ENCODE measurements around the gene C22orf39. TPM values are rescaled to one million over a fixed set of nuclear protein-coding genes. Genes with fewer than 3 reads are reported as not detected.

C22orf39 gene
- total RNA-seq, 1 experiment from 2014 or later: 19.3 TPM

DNA sequence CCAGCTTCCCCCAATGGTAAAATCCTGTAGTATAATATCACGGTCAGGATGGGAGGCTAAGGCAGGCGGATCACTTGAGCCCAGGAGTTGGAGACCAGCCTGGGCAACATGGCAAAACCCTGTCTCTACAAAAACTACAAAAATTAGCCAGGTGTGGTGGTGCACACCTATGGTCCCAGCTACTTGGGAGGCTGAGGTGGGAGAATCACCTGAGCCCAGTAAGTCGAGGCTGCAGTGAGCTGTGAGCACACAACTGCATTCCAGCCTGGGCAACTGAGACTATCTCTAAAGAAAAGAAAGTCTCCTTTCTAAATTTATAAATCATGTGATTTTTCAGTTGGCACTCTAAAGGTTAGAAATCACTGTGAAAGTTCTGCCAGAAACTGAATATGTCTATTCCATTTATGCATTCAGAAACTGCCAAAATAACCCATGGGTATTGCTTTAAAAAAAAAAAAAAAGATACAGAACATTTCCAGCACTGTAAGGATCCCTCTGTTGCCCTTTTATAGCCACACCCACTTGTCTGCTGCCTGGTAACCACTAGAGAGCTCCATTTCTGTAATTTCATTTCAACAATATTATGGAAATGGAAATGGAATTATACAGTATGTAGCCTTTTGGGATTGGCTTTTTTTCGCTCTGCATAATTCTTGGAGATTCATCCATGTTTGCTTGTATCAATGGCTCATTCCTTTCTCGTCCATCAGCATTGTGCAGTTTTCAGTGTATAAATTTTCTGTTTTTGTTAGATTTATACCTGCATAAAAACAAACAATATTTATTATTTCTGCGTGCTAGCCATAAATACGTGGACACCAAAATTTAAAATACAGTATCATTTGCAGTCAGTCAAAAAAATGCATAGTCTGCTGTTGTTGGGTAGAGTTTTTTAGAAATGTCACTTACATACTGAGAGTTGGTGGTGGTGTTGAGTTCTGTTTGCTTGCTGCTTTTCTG lies 41.7 kb upstream of the C22orf39 start:
- no peaks in the 10 kb centered on the region for H3K27me3 ChIP-seq (ENCODE audit: insufficient read depth, low read length)
- no peak overlapping the region for H2BK120ac ChIP-seq (ENCODE audit: low read depth, low read length, poor library complexity, severe bottlenecking)
- no peak overlapping the region for H3K9ac ChIP-seq (ENCODE audit: extremely low read depth, insufficient read length, low read length)
- no peaks in the 10 kb centered on the region for H3K9me3 ChIP-seq (ENCODE audit: control insufficient read depth, low read depth, low read length)
- no peak overlapping the region for H3K18ac ChIP-seq (ENCODE audit: insufficient read length, low read depth, low read length)
- no peak overlapping the region for H2AK5ac ChIP-seq (ENCODE audit: insufficient read length, low read length)
- no peak overlapping the region for H4K5ac ChIP-seq (ENCODE audit: insufficient read length, low read depth, low read length)
- no peaks in the 10 kb centered on the region for H3K4me1 ChIP-seq (ENCODE audit: insufficient read depth, low read length)
- H3K14ac ChIP-seq (ENCODE audit: insufficient read depth, low read length): no peak overlapping the region
- no peak overlapping the region for H2BK12ac ChIP-seq (ENCODE audit: insufficient read length, low read depth, low read length)
- H2BK5ac ChIP-seq (ENCODE audit: insufficient read length, low read length): no peak overlapping the region
- H3K4me3 Mint-ChIP-seq: no peak overlapping the region
- H2AFZ ChIP-seq (ENCODE audit: low read length): no peak overlapping the region
- TF ChIP-seq, protein P1, sequence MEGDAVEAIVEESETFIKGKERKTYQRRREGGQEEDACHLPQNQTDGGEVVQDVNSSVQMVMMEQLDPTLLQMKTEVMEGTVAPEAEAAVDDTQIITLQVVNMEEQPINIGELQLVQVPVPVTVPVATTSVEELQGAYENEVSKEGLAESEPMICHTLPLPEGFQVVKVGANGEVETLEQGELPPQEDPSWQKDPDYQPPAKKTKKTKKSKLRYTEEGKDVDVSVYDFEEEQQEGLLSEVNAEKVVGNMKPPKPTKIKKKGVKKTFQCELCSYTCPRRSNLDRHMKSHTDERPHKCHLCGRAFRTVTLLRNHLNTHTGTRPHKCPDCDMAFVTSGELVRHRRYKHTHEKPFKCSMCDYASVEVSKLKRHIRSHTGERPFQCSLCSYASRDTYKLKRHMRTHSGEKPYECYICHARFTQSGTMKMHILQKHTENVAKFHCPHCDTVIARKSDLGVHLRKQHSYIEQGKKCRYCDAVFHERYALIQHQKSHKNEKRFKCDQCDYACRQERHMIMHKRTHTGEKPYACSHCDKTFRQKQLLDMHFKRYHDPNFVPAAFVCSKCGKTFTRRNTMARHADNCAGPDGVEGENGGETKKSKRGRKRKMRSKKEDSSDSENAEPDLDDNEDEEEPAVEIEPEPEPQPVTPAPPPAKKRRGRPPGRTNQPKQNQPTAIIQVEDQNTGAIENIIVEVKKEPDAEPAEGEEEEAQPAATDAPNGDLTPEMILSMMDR (conservative IDR thresholded peaks at IDR 0.05): no peak
- no peaks in the 10 kb centered on the region for H3K23me2 ChIP-seq (ENCODE audit: insufficient read length, low read depth, low read length, poor library complexity, severe bottlenecking)
- no peak overlapping the region for H3K23ac ChIP-seq (ENCODE audit: insufficient read length, low read depth, low read length)
- H3K79me1 ChIP-seq (ENCODE audit: insufficient read depth, low read depth, low read length, poor library complexity, severe bottlenecking): no peaks in the 10 kb centered on the region
- H4K8ac ChIP-seq (replicated peaks; ENCODE audit: insufficient read length, low read depth, low read length): no peak overlapping the region
- H3T11ph ChIP-seq (ENCODE audit: low read length): no peak overlapping the region
- no peak overlapping the region for H2BK15ac ChIP-seq (ENCODE audit: low read depth, low read length)
- no peaks in the 10 kb centered on the region for H3K79me2 ChIP-seq (ENCODE audit: insufficient read depth, low read length)
- H3K27ac Mint-ChIP-seq: no peak overlapping the region
- H3K56ac ChIP-seq (ENCODE audit: insufficient read length, low read depth, low read length): no peak overlapping the region
- H3K4me1 Mint-ChIP-seq: no peaks in the 10 kb centered on the region
- no peaks in the 10 kb centered on the region for H4K20me1 ChIP-seq (ENCODE audit: control insufficient read depth, insufficient read depth, insufficient read length)
- no peaks in the 10 kb centered on the region for H3K27me3 Mint-ChIP-seq (ENCODE audit: low read depth)
- no peak overlapping the region for H3K27ac ChIP-seq (ENCODE audit: insufficient read length, low read depth, low read length)
- H2BK20ac ChIP-seq (ENCODE audit: low read depth, low read length, poor library complexity, severe bottlenecking): no peak overlapping the region
- no peaks in the 10 kb centered on the region for H3K9me3 Mint-ChIP-seq
- no peak overlapping the region for H3K4ac ChIP-seq (ENCODE audit: low read depth, low read length)
- H3K36me3 Mint-ChIP-seq (ENCODE audit: insufficient read depth in 1 of 3, low read depth in 3 of 3): peaks cover 19 to 76% (median 67%) of the 10 kb centered on the region in 3 experiments; a peak in 6 of 7 replicates
- H4K91ac ChIP-seq (ENCODE audit: insufficient read length, low read depth, low read length): no peak overlapping the region
- H3K4me2 ChIP-seq (ENCODE audit: insufficient read depth, insufficient read length, low read length): no peak overlapping the region
- no peak for DNase-seq
- WGBS (ENCODE audit: extremely low coverage, insufficient read length, low lambda C conversion rate): no CpG with 5 or more reads among the region's 7 CpGs

All from H9 (cell line).